Endothelial cell of umbilical vein (primary cell): Measurements from ENCODE around the gene UVRAG.

Source experiments
- CTCF ChIP-seq, 2 donors: IDR thresholded peaks; 1 replicate in 1 of 2; 2 replicates in 1 of 2; pipeline ENCODE4 v1.5.1; 2011; ENCODE audit warnings: low read length in 2 of 2, mild to moderate bottlenecking in 2 of 2, moderate library complexity in 2 of 2, control low read depth in 1 of 2, inconsistent platforms in 1 of 2, low read depth in 1 of 2; ENCODE audit not compliant: insufficient read depth in 1 of 2; ENCODE audit errors: extremely low read depth in 1 of 2
- EZH2 ChIP-seq: IDR thresholded peaks from 2 replicates; pipeline ENCODE4 v1.6.1; 2012; ENCODE audit warnings: borderline replicate concordance, low read depth, mild to moderate bottlenecking, moderate library complexity, low read length, inconsistent platforms; ENCODE audit not compliant: severe bottlenecking
- JUN ChIP-seq: IDR thresholded peaks from 2 replicates; pipeline ENCODE4 v1.6.1; 2011; ENCODE audit warnings: borderline replicate concordance, low read depth; ENCODE audit not compliant: insufficient read length, insufficient read depth
- MAX ChIP-seq: IDR thresholded peaks from 2 replicates; pipeline ENCODE4 v1.6.1; 2011; ENCODE audit not compliant: insufficient read depth, insufficient read length
- MYC ChIP-seq: IDR thresholded peaks from one replicate; pipeline ENCODE4 v1.6.1; 2011; ENCODE audit warnings: mild to moderate bottlenecking, low read depth, low read length
- POLR2A ChIP-seq: IDR thresholded peaks from 2 replicates; pipeline ENCODE4 v1.6.1; 2012; ENCODE audit warnings: low read depth, mild to moderate bottlenecking, control low read depth, low read length
- POLR2AphosphoS5 ChIP-seq: IDR thresholded peaks from 2 replicates; pipeline ENCODE4 v1.6.1; 2012; ENCODE audit warnings: low read depth, mild to moderate bottlenecking, control low read depth, low read length, moderate library complexity; ENCODE audit not compliant: insufficient read depth

GRCh38 chr11:76073724-76074123 is 258.7 kb downstream of the UVRAG start:
- no peak for TF ChIP-seq MAX
- TF ChIP-seq CTCF (IDR thresholded peaks at IDR 0.05; ENCODE audit: extremely low read depth in 1 of 2, insufficient read depth in 1 of 2, low read depth in 1 of 2, low read length in 2 of 2): no peak
- no peak for TF ChIP-seq MYC
- TF ChIP-seq POLR2A: no peak
- no peak for TF ChIP-seq EZH2
- no peak for TF ChIP-seq JUN
- TF ChIP-seq POLR2AphosphoS5: no peak
